GM12878 (cell line): ENCODE data around the gene AMZ2. TPM values are rescaled to one million over a fixed set of nuclear protein-coding genes. Genes with fewer than 3 reads are reported as not detected.
A peak's percentile ranks its signal among the peaks of the same experiment; 100 is the strongest.

Experiments
- ATAC-seq: fragments of 200-7000 bp; cut with Tn5 transposase; 3 replicates; pipeline ENCODE4 v1.9.1; 2020; ENCODE audit warnings: mild to moderate bottlenecking, moderate library complexity
- BruUV-seq: library from RNA; stranded (reverse); fragments of 400-500 nt; replicated peaks from 2 replicates; lab custom pipeline; 2021; lab: Mats Ljungman, UMichigan
- CTCF ChIA-PET: fragments of 300-600 bp; sonication (Branson Sonifier 250); formaldehyde crosslinking; extraction: SDS; loops from one replicate; lab custom pipeline; 2021; ENCODE audit warnings: inconsistent platforms; lab: Yijun Ruan, JAX
- POLR2A ChIA-PET: fragments of 350-600 bp; formaldehyde crosslinking; extraction: SDS; loops from one replicate; lab custom pipeline; 2021; ENCODE audit warnings: inconsistent platforms; lab: Charles Lee
- RAD21 ChIA-PET: fragments of 300-600 bp; sonication (Branson Sonifier 250); formaldehyde crosslinking; loops from one replicate; lab custom pipeline; 2023; ENCODE audit warnings: antibody characterized with exemption; ENCODE audit not compliant: unreplicated experiment; lab: Charles Lee
- SMC1A ChIA-PET: fragments of 300-600 bp; sonication (Branson Sonifier 250); formaldehyde crosslinking; loops from one replicate; lab custom pipeline; 2023; ENCODE audit not compliant: unreplicated experiment, uncharacterized antibody; lab: Charles Lee
- DNase-seq: peaks from one replicate; pipeline ENCODE4 v3.0.0-alpha.2; 2011; ENCODE audit warnings: low read depth, low spot score
- FAIRE-seq: peaks from 3 replicates; lab custom pipeline; 2011; peaks lifted over from hg19 to GRCh38; lab: Jason Lieb, UNC
- H2AFZ ChIP-seq: 2 replicates; pipeline ENCODE4 v1.6.0; 2011; ENCODE audit warnings: low read depth, low read length, control low read depth; ENCODE audit not compliant: control insufficient read depth
- H3K27ac ChIP-seq: 2 replicates; pipeline ENCODE4 v1.5.1; 2011; ENCODE audit warnings: control low read depth; ENCODE audit not compliant: control insufficient read depth, insufficient read depth
- H3K27me3 ChIP-seq, 2 experiments: replicated peaks in 1 of 2; 2 replicates each; pipeline versions ENCODE4 v1.6.0 to v1.6.1; 2011; ENCODE audit warnings: low read length in 1 of 2; ENCODE audit not compliant: control insufficient read depth in 2 of 2, insufficient read depth in 2 of 2
- H3K36me3 ChIP-seq, 2 experiments: 2 replicates each; pipeline ENCODE4 v1.5.1; 2011; ENCODE audit warnings: low read length in 1 of 2; ENCODE audit not compliant: control insufficient read depth in 2 of 2, insufficient read depth in 2 of 2
- H3K4me1 ChIP-seq: 2 replicates; pipeline ENCODE4 v1.6.1; 2011; ENCODE audit warnings: mild to moderate bottlenecking, low read length, moderate library complexity, mixed read lengths; ENCODE audit not compliant: control insufficient read depth, insufficient read depth
- H3K4me2 ChIP-seq: 2 replicates; pipeline ENCODE4 v1.6.0; 2011; ENCODE audit warnings: control low read depth; ENCODE audit not compliant: control insufficient read depth, insufficient read depth
- H3K4me3 ChIP-seq: fragments of 200-600 bp; sonication (generic); 2 replicates; pipeline ENCODE4 v1.5.1; 2016
- H3K79me2 ChIP-seq: 2 replicates; pipeline ENCODE4 v1.6.0; 2011; ENCODE audit warnings: low read length; ENCODE audit not compliant: control insufficient read depth, insufficient read depth
- H3K9ac ChIP-seq: 2 replicates; pipeline ENCODE4 v1.8.0; 2011; ENCODE audit warnings: low read length, control low read depth, mixed read lengths; ENCODE audit not compliant: control insufficient read depth, insufficient read depth
- H3K9me3 ChIP-seq: replicated peaks from 3 replicates; pipeline ENCODE4 v1.5.1; 2011; ENCODE audit warnings: mild to moderate bottlenecking, low read length; ENCODE audit not compliant: control insufficient read depth, insufficient read depth
- H4K20me1 ChIP-seq: 2 replicates; pipeline ENCODE4 v1.6.0; 2011; ENCODE audit not compliant: control insufficient read depth, insufficient read depth
- HDGF ChIP-seq: fragments of 450-650 bp; IDR thresholded peaks from 2 replicates; pipeline ENCODE4 v1.6.1; 2016; ENCODE audit warnings: antibody characterized with exemption
- MTA3 ChIP-seq: IDR thresholded peaks from 2 replicates; pipeline ENCODE4 v1.6.1; 2012; ENCODE audit warnings: low read length, inconsistent platforms, borderline replicate concordance
- NR2C2 ChIP-seq: IDR thresholded peaks from 2 replicates; pipeline ENCODE4 v1.6.1; 2011; ENCODE audit warnings: borderline replicate concordance, low read depth; ENCODE audit not compliant: control insufficient read depth, insufficient read length
- WGBS: methylation state at CpG from one replicate; pipeline ENCODE4 v1.1.6; 2016; ENCODE audit warnings: low lambda C conversion rate; ENCODE audit not compliant: insufficient replicate concordance, insufficient coverage; ENCODE audit errors: missing lambda C conversion rate; 5-methylcytosine and 5-hydroxymethylcytosine counted together
- in situ Hi-C: fragments of 300-500 bp; cut with MboI; formaldehyde crosslinking; loops from 9 replicates; pipeline ENCODE4 v1.14.3; 2018; ENCODE audit warnings: mixed read lengths
- intact Hi-C: fragments of 100-400 bp; cut with micrococcal nuclease; formaldehyde crosslinking; loops from one replicate; pipeline ENCODE4 v1.14.2; 2022; ENCODE audit not compliant: unreplicated experiment
- polyA plus RNA-seq, 11 experiments: library from polyadenylated mRNA; depleted of rRNA in 4 of 11; unstranded in 6 of 11; stranded (reverse) in 5 of 11; fragments of >200 nt; fragmentation: Nextera tagmentation in 4 of 11; fragmentation: Illumina TruSeq in 1 of 11; extraction: Ambion mirVana in 4 of 11; extraction: Trizol in 1 of 11; gene quantifications; 1 replicate in 1 of 11; 2 replicates in 10 of 11; pipeline versions ENCODE4 v1.2.1 to v1.2.3, GENCODE V29; 2011 to 2016; ENCODE audit warnings: inconsistent platforms in 2 of 11, missing spikeins in 2 of 11, low read depth in 1 of 11
- total RNA-seq, 4 experiments: library from RNA; depleted of rRNA in 3 of 4; stranded (reverse); fragments of >200 nt in 3 of 4; fragmentation: Illumina TruSeq in 1 of 4; extraction: Trizol in 1 of 4; gene quantifications; 2 replicates each; pipeline versions ENCODE4 v1.2.1 to v1.2.3, GENCODE V29; 2013 to 2021
- TF ChIP-seq, protein P1 (sequence below): fragments of 450-650 bp; IDR thresholded peaks from 2 replicates; pipeline ENCODE4 v1.6.1; 2016; ENCODE audit warnings: mild to moderate bottlenecking

AMZ2 gene
- total and polyA plus RNA-seq, 10 of the 15 experiments (the other 5 are each of a cell fraction or from before 2014, with no cell fraction given), result 79.1 to 189 (median 126) TPM

DNA sequence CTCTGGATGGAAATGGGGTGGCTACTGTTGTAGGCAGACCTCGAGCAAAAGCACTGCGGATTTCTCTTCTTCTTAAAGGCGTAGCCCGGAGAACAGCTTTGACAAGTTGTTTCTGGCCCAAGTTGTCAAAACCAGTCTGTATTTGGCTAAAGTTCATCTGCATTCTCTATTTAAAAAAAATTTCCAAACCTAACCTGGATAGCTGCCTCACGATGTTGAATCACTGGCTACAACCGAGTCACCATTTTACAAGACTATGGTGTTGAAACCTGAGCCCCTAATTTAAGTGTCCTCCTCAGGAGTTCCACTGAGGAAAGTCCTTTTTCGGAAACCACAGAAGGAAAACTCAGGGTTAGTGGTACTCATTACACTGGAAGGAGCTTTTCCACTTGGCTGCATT, 41.6 kb downstream of the AMZ2 start:
- ChIA-PET CTCF (interaction anchor here (0.8 to 4.9 kb wide), 5 partner anchors 26 to 176 kb away, joined by 3 to 27 read pairs (median 5); no protein-coding TSS in a partner anchor), SMC1A (interaction anchor here (0.9 to 2.3 kb wide), 7 partner anchors 19 to 211 kb away, joined by 3 to 9 read pairs (median 4); no protein-coding TSS in a partner anchor), POLR2A (interaction anchor here (0.5 to 4.7 kb wide), 6 partner anchors 42 to 671 kb away, joined by 3 to 28 read pairs (median 4); partner anchors contain the start of genes AMZ2 and WIPI1), RAD21 (interaction anchor here (0.7 to 6.9 kb wide), 5 partner anchors 41 to 171 kb away, joined by 3 to 54 read pairs (median 4); partner anchors contain the start of gene WIPI1)
- FAIRE-seq (no peak), ATAC-seq (no peak), DNase-seq (no peak)
- H4K20me1 ChIP-seq, result no peaks in the 10 kb centered on the region
- peak overlapping the region; percentile 92 for H3K4me2 ChIP-seq
- 53% methylated on average over 7 of the region's 7 CpGs for WGBS
- no peaks in the 10 kb centered on the region for H3K27me3 ChIP-seq
- in situ Hi-C loops (no loop called here), intact Hi-C loops (no loop called here)
- peak overlapping the region; percentile 98 for H3K9ac ChIP-seq
- no TSS peak for BruUV-seq
- no peak for TF ChIP-seq NR2C2
- TF ChIP-seq, protein P1, sequence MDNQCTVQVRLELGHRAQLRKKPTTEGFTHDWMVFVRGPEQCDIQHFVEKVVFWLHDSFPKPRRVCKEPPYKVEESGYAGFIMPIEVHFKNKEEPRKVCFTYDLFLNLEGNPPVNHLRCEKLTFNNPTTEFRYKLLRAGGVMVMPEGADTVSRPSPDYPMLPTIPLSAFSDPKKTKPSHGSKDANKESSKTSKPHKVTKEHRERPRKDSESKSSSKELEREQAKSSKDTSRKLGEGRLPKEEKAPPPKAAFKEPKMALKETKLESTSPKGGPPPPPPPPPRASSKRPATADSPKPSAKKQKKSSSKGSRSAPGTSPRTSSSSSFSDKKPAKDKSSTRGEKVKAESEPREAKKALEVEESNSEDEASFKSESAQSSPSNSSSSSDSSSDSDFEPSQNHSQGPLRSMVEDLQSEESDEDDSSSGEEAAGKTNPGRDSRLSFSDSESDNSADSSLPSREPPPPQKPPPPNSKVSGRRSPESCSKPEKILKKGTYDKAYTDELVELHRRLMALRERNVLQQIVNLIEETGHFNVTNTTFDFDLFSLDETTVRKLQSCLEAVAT, result peak; percentile 25; the same call in 1 of the 2 replicates
- H3K4me3 ChIP-seq, result peak overlapping the region; percentile 69
- peaks cover 16% of the 10 kb centered on the region for H3K4me1 ChIP-seq
- H3K79me2 ChIP-seq, result peaks cover 40% of the 10 kb centered on the region
- H2AFZ ChIP-seq, result no peak overlapping the region
- H3K36me3 ChIP-seq, result no peaks in the 10 kb centered on the region
- H3K27ac ChIP-seq, result peak overlapping the region; percentile 95
- no peaks in the 10 kb centered on the region for H3K9me3 ChIP-seq

GRCh38 chr17:68289936-68290267, 42.1 kb downstream of the AMZ2 start:
- ChIA-PET POLR2A (interaction anchor here (0.5 to 4.7 kb wide), 5 partner anchors 43 to 169 kb away, joined by 3 to 28 read pairs (median 5); partner anchors contain the start of genes AMZ2 and WIPI1), SMC1A (interaction anchor here (0.9 to 2.3 kb wide), 6 partner anchors 27 to 211 kb away, joined by 3 to 9 read pairs (median 4); no protein-coding TSS in a partner anchor), RAD21 (interaction anchor here (0.7 to 6.9 kb wide), 5 partner anchors 42 to 170 kb away, joined by 3 to 54 read pairs (median 4); partner anchors contain the start of gene WIPI1), CTCF (interaction anchor here (0.8 to 4.9 kb wide), 3 partner anchors 27 to 168 kb away, joined by 4 to 27 read pairs (median 6); no protein-coding TSS in a partner anchor)
- Histone ChIP-seq H3K36me3 (no peaks in the 10 kb centered on the region), H4K20me1 (no peaks in the 10 kb centered on the region), H3K79me2 (peaks cover 40% of the 10 kb centered on the region), H3K9me3 (no peaks in the 10 kb centered on the region), H3K4me3 (peak overlapping the region; percentile 69), H3K4me1 (peaks cover 16% of the 10 kb centered on the region), H2AFZ (peak overlapping the region; percentile 57), H3K4me2 (peak overlapping the region; percentile 92), H3K27me3 (no peaks in the 10 kb centered on the region), H3K9ac (peak overlapping the region; percentile 98), H3K27ac (peak overlapping the region; percentile 95)
- ATAC-seq (no peak), DNase-seq (no peak), FAIRE-seq (no peak)
- in situ Hi-C loops, result no loop called here
- 1% methylated on average over 9 of the region's 9 CpGs for WGBS
- intact Hi-C loops, result loop anchor here (2.0 to 5.0 kb wide), 3 partner anchors 25 to 57 kb away; partner anchors contain the start of gene AMZ2
- TF ChIP-seq HDGF, result no peak
- TF ChIP-seq MTA3, result no peak
- no TSS peak for BruUV-seq
